H1 (cell line): ENCODE results near the gene MEIS2. TPM values are rescaled to one million over a fixed set of nuclear protein-coding genes. Genes with fewer than 3 reads are reported as not detected.

Source experiments
- BACH1 ChIP-seq: IDR thresholded peaks from 2 replicates; pipeline ENCODE4 v1.6.1; 2012; ENCODE audit warnings: low read length, improper control_type of control experiment
- polyA plus RNA-seq, 7 experiments: library from polyadenylated mRNA; depleted of rRNA in 3 of 7; stranded (reverse) in 5 of 7; unstranded in 2 of 7; fragments of >200 nt in 5 of 7; fragments of 200-250 nt in 2 of 7; gene quantifications; 1 replicate in 5 of 7; 2 replicates in 1 of 7; 4 replicates in 1 of 7; pipeline versions ENCODE4 v1.2.1 to v1.2.3, GENCODE V29; 2011 to 2013; ENCODE audit warnings: missing spikeins in 2 of 7, mixed read lengths in 2 of 7
- total RNA-seq: library from RNA; stranded (reverse); fragmentation: NEBNext Ultra II Directional; extraction: Animal tissue kit (Norgen Biotek cat#: 25700); gene quantifications from 2 replicates; pipeline ENCODE4 v1.2.1, GENCODE V29; 2021

MEIS2 gene
- total and polyA plus RNA-seq, 2 of the 8 experiments (the other 6 are each of a cell fraction or from before 2014, with no cell fraction given), result 0.22 to 1.2 TPM

DNA sequence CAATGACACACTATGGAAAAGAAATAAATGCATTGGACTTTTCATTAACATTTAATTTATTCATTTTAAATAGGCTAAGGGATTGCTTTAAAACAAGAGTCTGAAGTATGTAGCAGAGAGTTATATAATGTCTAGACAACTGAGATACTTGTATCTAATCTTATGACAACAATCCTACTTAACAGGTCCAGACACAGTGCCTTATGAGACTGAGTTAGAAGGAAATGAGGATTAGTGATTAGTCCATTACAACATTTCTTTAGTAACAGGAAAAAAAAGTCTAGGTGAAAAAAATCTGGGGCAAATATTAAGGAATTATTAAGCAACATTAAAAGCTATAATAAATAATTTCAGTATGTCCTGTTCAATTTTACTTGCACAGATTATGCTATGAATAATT, 140.6 kb downstream of the MEIS2 start (continued):
- no peak for TF ChIP-seq BACH1
- TF ChIP-seq, all 59 proteins: peak for 0
